ENCODE measurements around the gene CD72.
"Not testable (repeated sequence)": the region's sequence is repeated elsewhere in the genome, so short reads cannot be mapped to it uniquely, and the experiment has no call there.

The CD72 gene

GRCh38 chr9:35588506-35588905, 29.7 kb downstream of the CD72 start:
- DNase-seq (ENCODE audit: low spot score) = not testable (repeated sequence)

GRCh38 chr9:35584681-35585080, 33.5 kb downstream of the CD72 start:
- DNase-seq (ENCODE audit: low spot score) = not testable (repeated sequence)

GRCh38 chr9:35583521-35583920, 34.7 kb downstream of the CD72 start:
- DNase-seq (ENCODE audit: low spot score) = not testable (repeated sequence)

- DNase-seq (ENCODE audit: low spot score) = not testable (repeated sequence)
Measured at GRCh38 chr9:35579659-35580227, 38.5 kb downstream of the CD72 start.

GRCh38 chr9:35579130-35579529, 39.1 kb downstream of the CD72 start:
- no peak for DNase-seq (ENCODE audit: low spot score)

- no peak for DNase-seq (ENCODE audit: low spot score)
Measured at GRCh38 chr9:35577486-35577885, 40.7 kb downstream of the CD72 start.

GRCh38 chr9:35575478-35575877, 42.7 kb downstream of the CD72 start:
- no peak for DNase-seq (ENCODE audit: low spot score)

- DNase-seq (ENCODE audit: low spot score) = no peak
Measured at GRCh38 chr9:35574578-35575122, 43.6 kb downstream of the CD72 start.

GRCh38 chr9:35570709-35571504, 47.3 kb downstream of the CD72 start:
- DNase-seq (ENCODE audit: low spot score) = no peak

GRCh38 chr9:35569206-35569605, 49.0 kb downstream of the CD72 start:
- no peak for DNase-seq (ENCODE audit: low spot score)

GRCh38 chr9:35568196-35568595, 50.0 kb downstream of the CD72 start:
- no peak for DNase-seq (ENCODE audit: low spot score)

GRCh38 chr9:35566417-35566816, 51.8 kb downstream of the CD72 start:
- no peak for DNase-seq (ENCODE audit: low spot score)

- no peak for DNase-seq (ENCODE audit: low spot score)
Measured at GRCh38 chr9:35564658-35565061, 53.6 kb downstream of the CD72 start.

GRCh38 chr9:35563791-35564197, 54.4 kb downstream of the CD72 start:
- DNase-seq (ENCODE audit: low spot score) = no peak

GRCh38 chr9:35562895-35563780, 55.1 kb downstream of the CD72 start:
- no peak for DNase-seq (ENCODE audit: low spot score)

GRCh38 chr9:35561468-35562261, 56.5 kb downstream of the CD72 start:
- no peak for DNase-seq (ENCODE audit: low spot score)

- no peak for DNase-seq (ENCODE audit: low spot score)
Measured at GRCh38 chr9:35560625-35561337, 57.4 kb downstream of the CD72 start.
